ENCODE results near the gene CDH13. TPM values are rescaled to one million over a fixed set of nuclear protein-coding genes. Genes with fewer than 3 reads are reported as not detected.

The CDH13 gene
- total and polyA plus RNA-seq, 10 of the 15 experiments (the other 5 are each of a cell fraction or from before 2014, with no cell fraction given), result under 0.01 to 0.05 TPM; not detected in 8

DNA sequence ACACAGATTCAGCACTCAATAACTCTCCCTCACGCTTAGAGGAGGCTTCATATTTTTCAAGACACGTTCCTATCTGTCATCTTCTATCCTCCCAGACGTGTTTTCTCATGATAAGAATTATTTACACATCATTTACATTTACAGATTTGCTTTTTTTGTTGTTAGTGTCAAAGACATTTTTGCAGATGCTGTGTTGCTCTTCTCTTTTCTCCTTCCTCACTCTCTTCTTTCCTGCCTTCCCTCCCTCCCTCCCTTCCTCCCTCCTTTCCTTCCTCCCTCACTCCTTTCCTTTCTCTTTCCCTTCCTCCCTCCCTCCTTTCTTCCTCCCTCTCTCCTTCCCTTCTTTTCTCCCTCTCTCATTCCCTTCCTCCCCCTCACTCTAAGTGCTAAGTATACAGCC is 643.9 kb downstream of the CDH13 start:
- intact Hi-C loops (cut with micrococcal nuclease; ENCODE audit: unreplicated experiment) (no loop called here), in situ Hi-C loops (cut with MboI) (loop anchor here (10.0 kb wide), 1 partner anchor 56 kb away; no protein-coding TSS in a partner anchor)
- no peak overlapping the region for H3K9ac ChIP-seq (ENCODE audit: control insufficient read depth, insufficient read depth, low read length)
- no peaks in the 10 kb centered on the region for H3K9me3 ChIP-seq (replicated peaks; ENCODE audit: control insufficient read depth, insufficient read depth, low read length)
- H3K27me3 ChIP-seq (replicated peaks in 1 of 2; ENCODE audit: control insufficient read depth in 2 of 2, insufficient read depth in 2 of 2, low read length in 1 of 2), result no peaks in the 10 kb centered on the region
- FAIRE-seq, result no peak
- ATAC-seq, result no peak
- no peaks in the 10 kb centered on the region for H3K79me2 ChIP-seq (ENCODE audit: control insufficient read depth, insufficient read depth, low read length)
- no peak overlapping the region for H3K27ac ChIP-seq (ENCODE audit: control insufficient read depth, insufficient read depth)
- WGBS (ENCODE audit: insufficient coverage, insufficient replicate concordance, low lambda C conversion rate, missing lambda C conversion rate), result 0% methylated on average over 3 of the region's 3 CpGs
- no peak overlapping the region for H3K4me2 ChIP-seq (ENCODE audit: control insufficient read depth, insufficient read depth)
- H2AFZ ChIP-seq (ENCODE audit: control insufficient read depth, low read depth, low read length), result no peak overlapping the region
- no TSS peak for BruUV-seq (replicated peaks)
- no peaks in the 10 kb centered on the region for H3K4me1 ChIP-seq (ENCODE audit: control insufficient read depth, insufficient read depth, low read length)
- no peak for TF ChIP-seq CREB1 (IDR thresholded peaks at IDR 0.05; ENCODE audit: low read depth)
- TF ChIP-seq MXI1 (IDR thresholded peaks at IDR 0.05; ENCODE audit: low read depth, low read length), result no peak
- TF ChIP-seq PKNOX1 (IDR thresholded peaks at IDR 0.05), result no peak
- no peak for TF ChIP-seq MYC (IDR thresholded peaks at IDR 0.05; ENCODE audit: insufficient read depth, insufficient read length, insufficient replicate concordance, low read length, severe bottlenecking)
- TF ChIP-seq MTA2 (IDR thresholded peaks at IDR 0.05; ENCODE audit: low read depth), result no peak
- TF ChIP-seq, protein P1, sequence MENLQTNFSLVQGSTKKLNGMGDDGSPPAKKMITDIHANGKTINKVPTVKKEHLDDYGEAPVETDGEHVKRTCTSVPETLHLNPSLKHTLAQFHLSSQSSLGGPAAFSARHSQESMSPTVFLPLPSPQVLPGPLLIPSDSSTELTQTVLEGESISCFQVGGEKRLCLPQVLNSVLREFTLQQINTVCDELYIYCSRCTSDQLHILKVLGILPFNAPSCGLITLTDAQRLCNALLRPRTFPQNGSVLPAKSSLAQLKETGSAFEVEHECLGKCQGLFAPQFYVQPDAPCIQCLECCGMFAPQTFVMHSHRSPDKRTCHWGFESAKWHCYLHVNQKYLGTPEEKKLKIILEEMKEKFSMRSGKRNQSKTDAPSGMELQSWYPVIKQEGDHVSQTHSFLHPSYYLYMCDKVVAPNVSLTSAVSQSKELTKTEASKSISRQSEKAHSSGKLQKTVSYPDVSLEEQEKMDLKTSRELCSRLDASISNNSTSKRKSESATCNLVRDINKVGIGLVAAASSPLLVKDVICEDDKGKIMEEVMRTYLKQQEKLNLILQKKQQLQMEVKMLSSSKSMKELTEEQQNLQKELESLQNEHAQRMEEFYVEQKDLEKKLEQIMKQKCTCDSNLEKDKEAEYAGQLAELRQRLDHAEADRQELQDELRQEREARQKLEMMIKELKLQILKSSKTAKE (IDR thresholded peaks at IDR 0.05; ENCODE audit: low read depth, poor library complexity, severe bottlenecking), result no peak
- TF ChIP-seq FOXK2 (IDR thresholded peaks at IDR 0.05), result no peak
- TF ChIP-seq PBX3 (IDR thresholded peaks at IDR 0.05; ENCODE audit: insufficient replicate concordance, low read depth, low read length), result no peak
- ChIA-PET RAD21 (ENCODE audit: unreplicated experiment) (no interaction called here), CTCF (no interaction called here), POLR2A (no interaction called here), SMC1A (ENCODE audit: uncharacterized antibody, unreplicated experiment) (no interaction called here)
- H4K20me1 ChIP-seq (ENCODE audit: control insufficient read depth, insufficient read depth), result no peaks in the 10 kb centered on the region
- no peaks in the 10 kb centered on the region for H3K36me3 ChIP-seq (ENCODE audit: control insufficient read depth in 2 of 2, insufficient read depth in 2 of 2, low read length in 1 of 2)
- DNase-seq (ENCODE audit: low read depth, low spot score), result no peak
- no peak overlapping the region for H3K4me3 ChIP-seq
